Measurements from ENCODE around the gene PCDHA4.

- TF ChIP-seq MAFG (CRISPR knock-in tag; IDR thresholded peaks at IDR 0.05), result no peak
- no peak for TF ChIP-seq POLR2A (IDR thresholded peaks at IDR 0.05; ENCODE audit: insufficient read depth in 1 of 2, low read depth in 2 of 2, low read length in 2 of 2)
- no peak for TF ChIP-seq CTCF (CRISPR knock-in tag; IDR thresholded peaks at IDR 0.05)
- TF ChIP-seq, protein P1, sequence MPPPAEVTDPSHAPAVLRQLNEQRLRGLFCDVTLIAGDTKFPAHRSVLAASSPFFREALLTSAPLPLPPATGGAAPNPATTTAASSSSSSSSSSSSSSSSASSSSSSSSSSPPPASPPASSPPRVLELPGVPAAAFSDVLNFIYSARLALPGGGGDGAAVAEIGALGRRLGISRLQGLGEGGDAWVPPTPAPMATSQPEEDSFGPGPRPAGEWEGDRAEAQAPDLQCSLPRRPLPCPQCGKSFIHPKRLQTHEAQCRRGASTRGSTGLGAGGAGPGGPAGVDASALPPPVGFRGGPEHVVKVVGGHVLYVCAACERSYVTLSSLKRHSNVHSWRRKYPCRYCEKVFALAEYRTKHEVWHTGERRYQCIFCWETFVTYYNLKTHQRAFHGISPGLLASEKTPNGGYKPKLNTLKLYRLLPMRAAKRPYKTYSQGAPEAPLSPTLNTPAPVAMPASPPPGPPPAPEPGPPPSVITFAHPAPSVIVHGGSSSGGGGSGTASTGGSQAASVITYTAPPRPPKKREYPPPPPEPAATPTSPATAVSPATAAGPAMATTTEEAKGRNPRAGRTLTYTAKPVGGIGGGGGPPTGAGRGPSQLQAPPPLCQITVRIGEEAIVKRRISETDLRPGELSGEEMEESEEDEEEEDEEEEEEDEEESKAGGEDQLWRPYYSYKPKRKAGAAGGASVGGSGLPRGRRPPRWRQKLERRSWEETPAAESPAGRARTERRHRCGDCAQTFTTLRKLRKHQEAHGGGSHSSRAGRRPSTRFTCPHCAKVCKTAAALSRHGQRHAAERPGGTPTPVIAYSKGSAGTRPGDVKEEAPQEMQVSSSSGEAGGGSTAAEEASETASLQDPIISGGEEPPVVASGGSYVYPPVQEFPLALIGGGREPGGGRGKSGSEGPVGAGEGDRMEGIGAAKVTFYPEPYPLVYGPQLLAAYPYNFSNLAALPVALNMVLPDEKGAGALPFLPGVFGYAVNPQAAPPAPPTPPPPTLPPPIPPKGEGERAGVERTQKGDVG (CRISPR knock-in tag; IDR thresholded peaks at IDR 0.05; ENCODE audit: borderline replicate concordance), result no peak
- TF ChIP-seq CREB3 (CRISPR knock-in tag; IDR thresholded peaks at IDR 0.05), result no peak
- TF ChIP-seq FOXA1 (IDR thresholded peaks at IDR 0.05), result no peak
- TF ChIP-seq FOXA1 (CRISPR knock-in tag; IDR thresholded peaks at IDR 0.05), result no peak
- TF ChIP-seq ZNF639 (CRISPR knock-in tag; conservative IDR thresholded peaks at IDR 0.05), result no peak
- no peak for TF ChIP-seq ZSCAN29 (CRISPR knock-in tag; conservative IDR thresholded peaks at IDR 0.05)
- no peak for TF ChIP-seq KLF15 (CRISPR knock-in tag; IDR thresholded peaks at IDR 0.05; ENCODE audit: borderline replicate concordance)
- no peak for TF ChIP-seq ZNF276 (CRISPR knock-in tag; IDR thresholded peaks at IDR 0.05; ENCODE audit: low read depth)
- TF ChIP-seq ZBTB7A (CRISPR knock-in tag; IDR thresholded peaks at IDR 0.05), result no peak
- TF ChIP-seq ZNF530 (CRISPR knock-in tag; IDR thresholded peaks at IDR 0.05; ENCODE audit: low read depth), result no peak
- no peak for TF ChIP-seq STAG1 (CRISPR knock-in tag; IDR thresholded peaks at IDR 0.05)
Measured at GRCh38 chr5:140842798-140843733, 36.2 kb downstream of the PCDHA4 start.

Measured in HepG2 (cell line).